ENCODE data around the gene ITLN2.

The ITLN2 gene

GRCh38 chr1:160954158-160955104 lies at the start of gene ITLN2:
TSS of gene ITLN2 (minus strand) at chr1:160954809. CDS start at chr1:160954741, 68 bp downstream.
- no peaks in the 10 kb centered on the region for H3K4me1 ChIP-seq
- no peaks in the 10 kb centered on the region for H3K79me2 ChIP-seq
- H2AFZ ChIP-seq, result no peak within 1 kb of the TSS
- H3K9ac ChIP-seq, result no peak within 1 kb of the TSS
- no peak within 1 kb of the TSS for H3K4me3 ChIP-seq (ENCODE audit: low read depth, low read length)
- peak; percentile 29 for TF ChIP-seq CTCF (IDR thresholded peaks at IDR 0.05)
- no peaks in the 10 kb centered on the region for H3K9me3 ChIP-seq (ENCODE audit: control insufficient read depth, low read length)
- no peaks in the 10 kb centered on the region for H3K27me3 ChIP-seq (ENCODE audit: control insufficient read depth, insufficient read depth, low read length)
- H3K27ac ChIP-seq, result no peak within 1 kb of the TSS
- H3K4me2 ChIP-seq (ENCODE audit: low read length), result no peak within 1 kb of the TSS
- no peaks in the 10 kb centered on the region for H3K36me3 ChIP-seq (ENCODE audit: control insufficient read depth, insufficient read depth, low read length)

GRCh38 chr1:161001525-161001924 lies 46.9 kb upstream of the ITLN2 start:
- no peak for TF ChIP-seq CTCF (IDR thresholded peaks at IDR 0.05)
- H3K9ac ChIP-seq, result no peak overlapping the region
- H3K27me3 ChIP-seq (ENCODE audit: control insufficient read depth, insufficient read depth, low read length), result no peaks in the 10 kb centered on the region
- peaks cover 5% of the 10 kb centered on the region for H3K79me2 ChIP-seq
- H3K9me3 ChIP-seq (ENCODE audit: control insufficient read depth, low read length), result no peaks in the 10 kb centered on the region
- no peak overlapping the region for H3K4me2 ChIP-seq (ENCODE audit: low read length)
- H2AFZ ChIP-seq, result no peak overlapping the region
- no peak overlapping the region for H3K27ac ChIP-seq
- H3K4me1 ChIP-seq, result no peaks in the 10 kb centered on the region
- H3K4me3 ChIP-seq (ENCODE audit: low read depth, low read length), result no peak overlapping the region
- no peaks in the 10 kb centered on the region for H3K36me3 ChIP-seq (ENCODE audit: control insufficient read depth, insufficient read depth, low read length)

GRCh38 chr1:161000736-161001480 lies 46.3 kb upstream of the ITLN2 start:
- Histone ChIP-seq H3K4me2 (ENCODE audit: low read length) (no peak overlapping the region), H3K4me3 (ENCODE audit: low read depth, low read length) (no peak overlapping the region), H3K36me3 (ENCODE audit: control insufficient read depth, insufficient read depth, low read length) (no peaks in the 10 kb centered on the region), H3K27me3 (ENCODE audit: control insufficient read depth, insufficient read depth, low read length) (no peaks in the 10 kb centered on the region), H3K27ac (no peak overlapping the region), H2AFZ (no peak overlapping the region), H3K4me1 (no peaks in the 10 kb centered on the region), H3K79me2 (peaks cover 5% of the 10 kb centered on the region), H3K9ac (no peak overlapping the region), H3K9me3 (ENCODE audit: control insufficient read depth, low read length) (no peaks in the 10 kb centered on the region)
- TF ChIP-seq CTCF (IDR thresholded peaks at IDR 0.05), result no peak

GRCh38 chr1:160999376-160999775 lies 44.8 kb upstream of the ITLN2 start:
- no peak overlapping the region for H3K4me3 ChIP-seq (ENCODE audit: low read depth, low read length)
- no peaks in the 10 kb centered on the region for H3K4me1 ChIP-seq
- no peaks in the 10 kb centered on the region for H3K36me3 ChIP-seq (ENCODE audit: control insufficient read depth, insufficient read depth, low read length)
- no peak for TF ChIP-seq CTCF (IDR thresholded peaks at IDR 0.05)
- no peak overlapping the region for H3K27ac ChIP-seq
- peaks cover 2% of the 10 kb centered on the region for H3K79me2 ChIP-seq
- H2AFZ ChIP-seq, result no peak overlapping the region
- H3K9me3 ChIP-seq (ENCODE audit: control insufficient read depth, low read length), result no peaks in the 10 kb centered on the region
- no peak overlapping the region for H3K4me2 ChIP-seq (ENCODE audit: low read length)
- no peak overlapping the region for H3K9ac ChIP-seq
- no peaks in the 10 kb centered on the region for H3K27me3 ChIP-seq (ENCODE audit: control insufficient read depth, insufficient read depth, low read length)
